GM12873 (cell line): ENCODE results near the gene SAP130.

ENCODE experiments used
- TF ChIP-seq, protein P1 (sequence below): IDR thresholded peaks from 2 replicates; pipeline ENCODE4 v1.5.1; 2012; ENCODE audit warnings: low read depth, mild to moderate bottlenecking, moderate library complexity, low read length, control low read depth; ENCODE audit not compliant: insufficient read depth; ENCODE audit errors: missing control alignments

The SAP130 gene

DNA sequence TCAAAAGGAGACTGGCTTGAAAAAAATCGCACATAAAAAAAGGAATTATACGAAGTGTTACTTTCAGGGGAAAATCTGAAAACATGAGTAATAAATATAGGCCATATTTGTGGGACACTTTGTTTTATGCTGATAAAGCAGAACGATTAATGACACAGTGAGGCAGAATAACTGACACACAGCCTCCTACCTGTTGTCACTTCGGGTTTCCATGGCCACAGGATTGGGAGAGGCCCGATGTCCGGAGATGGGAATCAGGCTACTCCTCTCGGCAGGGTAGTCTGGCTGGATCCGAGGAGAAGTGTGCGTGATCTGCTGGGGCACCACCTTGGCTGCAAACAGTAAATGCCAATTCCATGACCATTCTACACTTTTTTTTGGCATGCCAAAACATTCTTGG is 31.7 kb downstream of the SAP130 start:
- TF ChIP-seq, protein P1, sequence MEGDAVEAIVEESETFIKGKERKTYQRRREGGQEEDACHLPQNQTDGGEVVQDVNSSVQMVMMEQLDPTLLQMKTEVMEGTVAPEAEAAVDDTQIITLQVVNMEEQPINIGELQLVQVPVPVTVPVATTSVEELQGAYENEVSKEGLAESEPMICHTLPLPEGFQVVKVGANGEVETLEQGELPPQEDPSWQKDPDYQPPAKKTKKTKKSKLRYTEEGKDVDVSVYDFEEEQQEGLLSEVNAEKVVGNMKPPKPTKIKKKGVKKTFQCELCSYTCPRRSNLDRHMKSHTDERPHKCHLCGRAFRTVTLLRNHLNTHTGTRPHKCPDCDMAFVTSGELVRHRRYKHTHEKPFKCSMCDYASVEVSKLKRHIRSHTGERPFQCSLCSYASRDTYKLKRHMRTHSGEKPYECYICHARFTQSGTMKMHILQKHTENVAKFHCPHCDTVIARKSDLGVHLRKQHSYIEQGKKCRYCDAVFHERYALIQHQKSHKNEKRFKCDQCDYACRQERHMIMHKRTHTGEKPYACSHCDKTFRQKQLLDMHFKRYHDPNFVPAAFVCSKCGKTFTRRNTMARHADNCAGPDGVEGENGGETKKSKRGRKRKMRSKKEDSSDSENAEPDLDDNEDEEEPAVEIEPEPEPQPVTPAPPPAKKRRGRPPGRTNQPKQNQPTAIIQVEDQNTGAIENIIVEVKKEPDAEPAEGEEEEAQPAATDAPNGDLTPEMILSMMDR: no peak

DNA sequence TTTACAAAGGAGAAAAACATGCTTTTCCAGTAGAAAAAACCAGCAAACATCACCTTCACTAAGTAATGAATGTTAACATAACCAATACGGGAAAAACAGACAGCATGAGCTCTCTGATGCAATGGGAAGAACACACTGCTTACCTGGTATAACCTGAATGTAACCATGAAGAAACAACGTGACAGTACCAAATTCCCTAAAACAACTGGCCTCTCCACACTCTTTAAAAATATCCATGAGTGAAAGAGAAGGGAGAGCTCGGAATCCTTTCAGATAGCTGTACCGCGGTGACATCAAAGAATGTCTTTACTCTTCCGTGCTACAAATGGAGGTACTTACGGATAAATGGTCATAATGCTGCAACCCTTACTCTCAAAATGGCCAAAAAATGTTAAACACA is 32.1 kb downstream of the SAP130 start:
- TF ChIP-seq, protein P1: no peak

DNA sequence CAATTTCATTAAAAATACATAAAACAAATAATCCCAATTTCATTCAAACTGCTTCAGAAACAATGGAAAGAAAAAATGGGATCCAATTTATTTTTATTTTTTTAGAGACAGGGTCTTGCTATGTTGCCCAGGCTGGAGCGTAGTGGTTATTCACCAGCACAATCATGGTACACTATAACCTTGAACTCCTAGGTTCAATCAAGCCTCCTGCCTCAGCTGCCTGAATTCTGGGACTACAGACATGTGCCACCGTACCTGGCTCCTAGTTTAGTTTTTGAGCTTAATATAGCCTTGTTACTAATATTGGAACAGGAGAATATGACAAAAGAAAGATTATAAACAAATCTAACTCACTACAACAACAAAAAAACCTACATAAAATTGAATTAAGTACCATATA is 34.2 kb downstream of the SAP130 start:
- TF ChIP-seq, protein P1: no peak

DNA sequence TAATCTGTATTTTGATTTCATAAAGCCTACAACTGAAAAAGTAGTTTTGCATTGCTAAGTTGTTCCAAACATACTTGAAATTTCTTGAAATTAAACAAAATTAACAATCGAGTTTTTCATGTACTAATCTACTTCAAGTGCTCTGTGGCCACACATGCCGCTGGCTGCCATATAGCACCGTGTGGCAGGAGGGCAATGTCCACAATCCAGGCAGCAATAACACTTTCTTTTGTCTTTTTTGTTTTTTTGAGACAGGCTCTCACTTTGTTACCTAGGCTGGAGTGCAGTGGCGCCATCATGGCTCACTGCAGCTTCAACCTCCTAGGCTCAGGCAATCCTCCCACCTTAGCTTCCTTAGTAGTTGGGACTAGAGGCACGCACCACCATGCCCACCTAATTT is 36.1 kb downstream of the SAP130 start:
- TF ChIP-seq, protein P1: no peak

DNA sequence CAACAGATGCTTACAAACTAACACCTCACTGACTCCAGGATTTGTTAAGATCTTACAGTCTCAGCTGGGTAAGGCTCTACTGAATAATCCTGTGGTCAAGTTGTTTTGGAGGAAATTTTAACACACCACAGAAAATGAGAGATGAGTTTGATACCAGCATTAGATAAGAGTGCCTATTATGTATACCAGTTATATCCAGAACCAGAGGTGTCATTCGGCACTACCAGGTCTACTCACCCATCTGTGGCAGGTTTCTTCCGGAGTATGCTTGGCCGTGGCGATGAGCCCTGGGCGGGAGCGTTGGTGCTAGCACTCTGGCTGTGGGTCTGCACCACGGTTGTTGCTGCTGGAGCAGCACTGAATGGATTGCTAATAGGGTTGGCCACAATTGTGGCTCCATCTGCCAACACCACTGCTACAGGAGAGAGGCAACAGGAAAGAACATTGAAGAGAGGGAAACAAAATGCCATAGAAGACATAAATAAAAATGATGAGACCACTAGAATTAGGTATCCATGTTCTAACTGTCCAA is 41.2 kb downstream of the SAP130 start:
- TF ChIP-seq, protein P1: no peak

DNA sequence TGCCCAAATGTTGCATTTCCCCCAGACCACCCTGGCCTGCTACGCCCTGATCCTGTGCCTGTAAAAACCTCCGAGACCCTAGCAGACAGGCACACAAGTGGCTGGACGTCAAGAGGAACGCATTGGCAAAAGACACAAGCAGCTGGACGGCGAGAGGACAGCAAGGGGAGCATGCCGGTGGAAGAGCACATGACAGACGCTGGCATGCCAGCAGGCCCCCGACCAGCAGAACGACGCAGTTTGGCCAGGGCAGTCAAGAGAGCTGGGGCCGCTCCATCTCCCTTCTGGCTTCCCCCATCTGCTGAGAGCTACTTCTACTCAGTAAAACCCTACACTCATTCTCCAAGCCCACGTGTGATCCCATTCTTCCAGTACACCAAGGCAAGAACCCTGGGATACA is 42.1 kb downstream of the SAP130 start:
- TF ChIP-seq, protein P1: no peak

DNA sequence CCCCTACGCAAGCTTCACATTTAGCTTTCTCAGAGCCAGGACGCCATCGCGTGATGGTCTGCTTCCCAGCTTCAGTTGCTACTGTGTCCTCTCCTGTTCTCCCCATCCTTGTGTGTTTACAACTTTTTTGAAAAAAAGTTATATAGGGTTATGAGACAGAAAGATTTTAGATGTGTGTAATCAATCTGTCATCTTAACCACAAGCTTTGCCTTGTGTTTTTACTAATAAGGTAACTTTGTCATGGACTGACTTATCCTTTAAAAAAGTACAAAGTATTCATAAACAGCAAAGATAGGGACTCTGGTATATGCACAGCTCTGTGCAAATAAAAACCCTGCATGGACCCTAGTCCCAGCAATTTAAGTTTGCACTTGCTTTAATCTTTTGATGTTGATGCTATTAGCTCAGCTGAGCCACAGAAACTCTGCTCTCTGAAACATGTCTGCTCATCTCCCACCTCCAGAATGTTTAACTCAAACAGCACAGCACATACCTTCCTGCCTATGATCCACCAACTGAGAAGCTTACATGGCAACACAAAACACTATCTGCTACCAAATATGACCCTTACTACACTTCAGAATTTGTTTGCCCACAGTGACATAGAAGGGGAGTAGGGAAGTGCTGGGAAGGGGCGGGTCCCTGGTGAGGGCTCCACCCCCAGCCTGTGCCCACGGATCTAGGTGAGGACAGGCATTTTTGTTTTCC is 42.7 kb downstream of the SAP130 start:
- TF ChIP-seq, protein P1: no peak
